Measurements from ENCODE around the gene C20orf204.
"Not testable (repeated sequence)": the region's sequence is repeated elsewhere in the genome, so short reads cannot be mapped to it uniquely, and the experiment has no call there.

The C20orf204 gene

GRCh38 chr20:64083378-64083803, 47.4 kb downstream of the C20orf204 start:
- DNase-seq (ENCODE audit: low read depth in 2 of 2) = peak; percentile 17 to 26

- DNase-seq (ENCODE audit: low read depth in 2 of 2) = no peak
Measured at GRCh38 chr20:64083804-64084684, 48.1 kb downstream of the C20orf204 start, which contains the start of gene LKAAEAR1. Gene LKAAEAR1 (minus strand): TSS chr20:64084398. CDS start chr20:64084219, 179 bp downstream.

- DNase-seq (ENCODE audit: low read depth in 2 of 2) = no peak
Measured at GRCh38 chr20:64084685-64085152, 48.7 kb downstream of the C20orf204 start.

GRCh38 chr20:64086801-64087200, 50.8 kb downstream of the C20orf204 start:
- DNase-seq (ENCODE audit: low read depth in 2 of 2) = no peak

GRCh38 chr20:64087226-64087825, 51.3 kb downstream of the C20orf204 start:
- DNase-seq (ENCODE audit: low read depth in 2 of 2) = not testable (repeated sequence)

GRCh38 chr20:64088586-64088985, 52.6 kb downstream of the C20orf204 start:
- not testable (repeated sequence) for DNase-seq (ENCODE audit: low read depth in 2 of 2)
